DND-41 (cell line): ENCODE measurements around the gene SLC25A44.
A peak's percentile ranks its signal among the peaks of the same experiment; 100 is the strongest.

Source experiments
- ATAC-seq: fragments of 200-7000 bp; cut with Tn5 transposase; 3 replicates; pipeline ENCODE4 v1.9.1; 2021; ENCODE audit warnings: low read depth; ENCODE audit not compliant: insufficient read depth
- DNase-seq: peaks from one replicate; pipeline ENCODE4 v3.0.0-alpha.2; 2020
- H2AFZ ChIP-seq: 2 replicates; pipeline ENCODE4 v1.6.0; 2012; ENCODE audit warnings: low read depth, low read length
- H3K27ac ChIP-seq: 2 replicates; pipeline ENCODE4 v1.5.1; 2012; ENCODE audit warnings: low read length, inconsistent platforms
- H3K27me3 ChIP-seq: fragments of 200-600 bp; sonication (generic); 2 replicates; pipeline ENCODE4 v1.6.0; 2012; ENCODE audit warnings: low read length, mild to moderate bottlenecking, inconsistent platforms; ENCODE audit not compliant: insufficient read depth, poor library complexity
- H3K36me3 ChIP-seq: 2 replicates; pipeline ENCODE4 v1.5.1; 2012; ENCODE audit warnings: low read length, inconsistent platforms; ENCODE audit not compliant: insufficient read depth
- H3K4me1 ChIP-seq: 2 replicates; pipeline ENCODE4 v1.5.1; 2012; ENCODE audit warnings: mild to moderate bottlenecking, low read length; ENCODE audit not compliant: insufficient read depth
- H3K4me2 ChIP-seq: 2 replicates; pipeline ENCODE4 v1.6.0; 2012; ENCODE audit warnings: mild to moderate bottlenecking, moderate library complexity, low read length, inconsistent platforms; ENCODE audit not compliant: insufficient read depth
- H3K4me3 ChIP-seq, 2 experiments: fragments of 200-600 bp in 1 of 2; shearing (Covaris generic) in 1 of 2; 2 replicates each; pipeline ENCODE4 v1.5.1; 2012 to 2016; ENCODE audit warnings: inconsistent platforms in 2 of 2, low read length in 2 of 2, mild to moderate bottlenecking in 2 of 2, low read depth in 1 of 2, moderate library complexity in 1 of 2
- H3K79me2 ChIP-seq: 2 replicates; pipeline ENCODE4 v1.6.0; 2012; ENCODE audit warnings: low read length, inconsistent platforms; ENCODE audit not compliant: insufficient read depth
- H3K9ac ChIP-seq: 2 replicates; pipeline ENCODE4 v1.6.0; 2012; ENCODE audit warnings: low read depth, mild to moderate bottlenecking, inconsistent platforms, low read length, moderate library complexity
- H3K9me3 ChIP-seq: 2 replicates; pipeline ENCODE4 v1.5.1; 2012; ENCODE audit warnings: low read length, moderate library complexity, mild to moderate bottlenecking, inconsistent platforms; ENCODE audit not compliant: insufficient read depth, severe bottlenecking
- H4K20me1 ChIP-seq: 2 replicates; pipeline ENCODE4 v1.6.0; 2012; ENCODE audit warnings: low read length; ENCODE audit not compliant: insufficient read depth
- CTCF ChIP-seq: IDR thresholded peaks from 2 replicates; pipeline ENCODE4 v1.5.1; 2012; ENCODE audit warnings: borderline replicate concordance, low read length, moderate library complexity, mild to moderate bottlenecking; ENCODE audit not compliant: poor library complexity, severe bottlenecking; ENCODE audit errors: extremely low read depth
- EZH2 ChIP-seq: IDR thresholded peaks from 3 replicates; pipeline ENCODE4 v1.6.1; 2012; ENCODE audit warnings: borderline replicate concordance, low read depth, mild to moderate bottlenecking, moderate library complexity, low read length, inconsistent platforms; ENCODE audit not compliant: severe bottlenecking

The SLC25A44 gene, protein sequence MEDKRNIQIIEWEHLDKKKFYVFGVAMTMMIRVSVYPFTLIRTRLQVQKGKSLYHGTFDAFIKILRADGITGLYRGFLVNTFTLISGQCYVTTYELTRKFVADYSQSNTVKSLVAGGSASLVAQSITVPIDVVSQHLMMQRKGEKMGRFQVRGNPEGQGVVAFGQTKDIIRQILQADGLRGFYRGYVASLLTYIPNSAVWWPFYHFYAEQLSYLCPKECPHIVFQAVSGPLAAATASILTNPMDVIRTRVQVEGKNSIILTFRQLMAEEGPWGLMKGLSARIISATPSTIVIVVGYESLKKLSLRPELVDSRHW

GRCh38 chr1:156193488-156194299, at the start of gene SLC25A44:
Gene SLC25A44, plus strand, starts transcription at chr1:156194104. Its CDS starts 5,744 bp downstream, at chr1:156199848.
- Histone ChIP-seq H3K79me2 (peaks cover 44% of the 10 kb centered on the region), H3K4me3 (peak within 1 kb of the TSS; percentile 71 to 93), H3K27me3 (no peaks in the 10 kb centered on the region), H2AFZ (peak within 1 kb of the TSS; percentile 80), H3K9ac (peak within 1 kb of the TSS; percentile 71), H3K4me1 (peaks cover 33% of the 10 kb centered on the region), H3K36me3 (peaks cover 18% of the 10 kb centered on the region), H4K20me1 (peaks cover 13% of the 10 kb centered on the region; the same call in 1 of the 2 replicates), H3K9me3 (no peaks in the 10 kb centered on the region), H3K4me2 (peak within 1 kb of the TSS; percentile 98), H3K27ac (peak within 1 kb of the TSS; percentile 75)
- ATAC-seq (peak; percentile 98), DNase-seq (peak; percentile 99)
- TF ChIP-seq CTCF (peak; percentile 70), EZH2 (no peak)

DNA sequence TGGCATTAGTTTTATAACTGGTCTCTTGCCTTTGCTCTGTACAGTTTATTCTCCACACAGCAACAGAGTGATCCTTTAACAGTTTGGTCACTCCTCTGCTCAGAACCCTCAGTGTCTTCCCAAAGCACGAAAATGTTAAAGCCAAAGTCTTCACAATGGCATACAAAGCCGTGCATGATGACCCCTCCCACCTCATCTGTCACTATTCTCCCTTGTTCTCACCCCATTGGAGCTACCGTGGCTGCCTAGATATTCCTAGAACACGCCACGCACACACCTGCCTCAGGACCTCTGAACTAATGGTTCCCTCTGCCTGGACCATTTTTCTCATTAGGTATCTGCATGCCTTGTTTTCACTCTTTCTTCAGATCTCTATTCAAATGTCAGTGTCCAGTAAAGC, 49.2 kb upstream of the SLC25A44 start:
- ATAC-seq (no peak), DNase-seq (no peak)
- no peaks in the 10 kb centered on the region for H3K9me3 ChIP-seq
- no peak overlapping the region for H3K4me3 ChIP-seq
- H3K27me3 ChIP-seq, result peaks cover 5% of the 10 kb centered on the region
- no peaks in the 10 kb centered on the region for H3K4me1 ChIP-seq
- H3K9ac ChIP-seq, result no peak overlapping the region
- no peak for TF ChIP-seq CTCF
- no peak for TF ChIP-seq EZH2
- no peaks in the 10 kb centered on the region for H3K36me3 ChIP-seq
- H3K27ac ChIP-seq, result no peak overlapping the region
- no peak overlapping the region for H2AFZ ChIP-seq
- no peaks in the 10 kb centered on the region for H4K20me1 ChIP-seq
- no peaks in the 10 kb centered on the region for H3K79me2 ChIP-seq
- H3K4me2 ChIP-seq, result no peak overlapping the region

DNA sequence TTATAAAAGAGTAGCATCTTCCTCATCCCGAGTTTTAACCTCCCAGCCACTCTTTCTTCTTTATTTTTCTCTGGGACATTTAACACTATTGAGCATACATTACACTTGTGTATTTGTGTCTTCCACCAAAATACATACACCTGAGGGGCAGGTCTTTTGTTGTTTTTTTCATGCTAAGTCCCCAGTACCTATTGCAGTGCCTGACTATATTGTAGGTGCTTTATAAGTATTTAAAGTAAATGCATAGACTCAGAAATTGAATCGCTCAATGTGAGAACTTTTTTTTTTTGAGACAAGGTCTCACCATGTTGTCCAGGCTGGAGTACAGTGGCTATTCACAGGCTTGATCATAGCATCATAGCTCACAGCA, 48.3 kb upstream of the SLC25A44 start:
- no peak overlapping the region for H2AFZ ChIP-seq
- peaks cover 5% of the 10 kb centered on the region for H3K27me3 ChIP-seq
- TF ChIP-seq EZH2, result no peak
- TF ChIP-seq CTCF, result no peak
- H3K79me2 ChIP-seq, result no peaks in the 10 kb centered on the region
- no peaks in the 10 kb centered on the region for H3K4me1 ChIP-seq
- no peak overlapping the region for H3K4me3 ChIP-seq
- no peaks in the 10 kb centered on the region for H3K9me3 ChIP-seq
- ATAC-seq (no peak), DNase-seq (no peak)
- no peak overlapping the region for H3K27ac ChIP-seq
- H4K20me1 ChIP-seq, result no peaks in the 10 kb centered on the region
- H3K4me2 ChIP-seq, result no peak overlapping the region
- no peaks in the 10 kb centered on the region for H3K36me3 ChIP-seq
- H3K9ac ChIP-seq, result no peak overlapping the region
